Left colon (tissue), 2 donors: ENCODE measurements around the gene SSBP4. TPM values are rescaled to one million over a fixed set of nuclear protein-coding genes. Genes with fewer than 3 reads are reported as not detected.
A peak's percentile ranks its signal among the peaks of the same experiment; 100 is the strongest.

Source experiments
- ATAC-seq: fragments of 200-7000 bp; cut with Tn5 transposase; one replicate; pipeline ENCODE4 v1.9.1; 2020; ENCODE audit warnings: mild to moderate bottlenecking, moderate library complexity
- DNase-seq, 2 donors: peaks; one replicate each; pipeline ENCODE4 v3.0.0-alpha.2; 2020
- intact Hi-C, 2 donors: fragments of 100-400 bp; cut with DNase I in 1 of 2; cut with micrococcal nuclease in 1 of 2; formaldehyde crosslinking; loops; one replicate each; pipeline versions ENCODE4 v1.11.2 to v1.14.0; 2022; cut with DNase I, micrococcal nuclease
- total RNA-seq, 2 donors: library from RNA; stranded (reverse); fragmentation: NEBNext Ultra II Directional; extraction: Animal tissue kit (Norgen Biotek cat#: 25700); gene quantifications; one replicate each; pipeline ENCODE4 v1.2.1, GENCODE V29; 2021
- donor health status: DM: no; HTN: no; CAD: no.
- donor health status: DM: yes; HTN: yes; CAD: no.

The SSBP4 gene
- total RNA-seq, 2 donors from 2014 or later = 37.4 to 50.7 TPM

GRCh38 chr19:18438331-18439024, 19.3 kb downstream of the SSBP4 start:
- intact Hi-C loops = no loop called here
- DNase-seq (no peak), ATAC-seq (peak; percentile 1)

GRCh38 chr19:18439025-18439909, 20.1 kb downstream of the SSBP4 start:
- no peak for DNase-seq
- ATAC-seq = no peak
- intact Hi-C loops = no loop called here

- DNase-seq = no peak
- intact Hi-C loops = no loop called here
- no peak for ATAC-seq
Measured at GRCh38 chr19:18439910-18440237, 20.7 kb downstream of the SSBP4 start.

- DNase-seq = no peak
- peak; percentile 14 for ATAC-seq
- intact Hi-C loops = no loop called here
Measured at GRCh38 chr19:18440415-18440877, 21.2 kb downstream of the SSBP4 start.

- ATAC-seq (no peak), DNase-seq (no peak)
- intact Hi-C loops = no loop called here
Measured at GRCh38 chr19:18440936-18441803, 22.0 kb downstream of the SSBP4 start.

GRCh38 chr19:18441804-18442788, 22.9 kb downstream of the SSBP4 start:
- ATAC-seq = no peak
- intact Hi-C loops = no loop called here
- DNase-seq = no peak

GRCh38 chr19:18442941-18443340, 23.7 kb downstream of the SSBP4 start:
- no peak for ATAC-seq
- intact Hi-C loops = no loop called here
- no peak for DNase-seq

GRCh38 chr19:18443406-18443805, 24.2 kb downstream of the SSBP4 start:
- intact Hi-C loops = no loop called here
- DNase-seq (no peak), ATAC-seq (no peak)

- DNase-seq (no peak), ATAC-seq (no peak)
- intact Hi-C loops = no loop called here
Measured at GRCh38 chr19:18443831-18444230, 24.6 kb downstream of the SSBP4 start.

GRCh38 chr19:18444513-18444912, 25.3 kb downstream of the SSBP4 start:
- intact Hi-C loops = no loop called here
- ATAC-seq (no peak), DNase-seq (no peak)

GRCh38 chr19:18445262-18445948, 26.2 kb downstream of the SSBP4 start:
- peak; percentile 70 for ATAC-seq

GRCh38 chr19:18446145-18446810, 27.1 kb downstream of the SSBP4 start:
- DNase-seq (no peak), ATAC-seq (no peak)
- intact Hi-C loops = no loop called here

More at GRCh38 chr19:18445262-18445948, 26.2 kb downstream of the SSBP4 start:
- intact Hi-C loops = no loop called here
- DNase-seq = peak; percentile 71 to 77

- no peak for ATAC-seq
- no peak for DNase-seq
- intact Hi-C loops = no loop called here
Measured at GRCh38 chr19:18446811-18447359, 27.7 kb downstream of the SSBP4 start.

GRCh38 chr19:18449552-18449951, 30.4 kb downstream of the SSBP4 start:
- DNase-seq = no peak
- intact Hi-C loops = no loop called here
- no peak for ATAC-seq

- DNase-seq (no peak), ATAC-seq (no peak)
- intact Hi-C loops = no loop called here
Measured at GRCh38 chr19:18450021-18450930, 31.1 kb downstream of the SSBP4 start.
